Duodenal mucosa (tissue), 2 donors: ENCODE measurements around the gene MYO1H.

Experiments
- H3K27ac ChIP-seq: one replicate; pipeline ENCODE4 v1.7.0; 2013; ENCODE audit warnings: low read depth, low read length
- H3K27me3 ChIP-seq, 2 donors: one replicate each; pipeline ENCODE4 v1.7.0; 2013; ENCODE audit warnings: low read length in 2 of 2, control low read depth in 1 of 2; ENCODE audit not compliant: insufficient read depth in 2 of 2, control insufficient read depth in 1 of 2
- H3K36me3 ChIP-seq, 2 donors: one replicate each; pipeline ENCODE4 v1.7.0; 2013; ENCODE audit warnings: low read length in 2 of 2, control low read depth in 1 of 2; ENCODE audit not compliant: insufficient read depth in 2 of 2, control insufficient read depth in 1 of 2
- H3K4me1 ChIP-seq, 2 donors: one replicate each; pipeline ENCODE4 v1.7.0; 2013; ENCODE audit warnings: low read length in 2 of 2, control low read depth in 1 of 2; ENCODE audit not compliant: insufficient read depth in 2 of 2, control insufficient read depth in 1 of 2
- H3K4me3 ChIP-seq, 2 donors: one replicate each; pipeline ENCODE4 v1.7.0; 2013; ENCODE audit warnings: low read length in 2 of 2, low read depth in 1 of 2
- H3K9ac ChIP-seq, 2 donors: one replicate each; pipeline ENCODE4 v1.7.0; 2013; ENCODE audit warnings: low read length in 2 of 2, low read depth in 1 of 2
- H3K9me3 ChIP-seq, 2 donors: one replicate each; pipeline ENCODE4 v1.7.0; 2013; ENCODE audit warnings: low read length in 2 of 2, control low read depth in 1 of 2; ENCODE audit not compliant: control insufficient read depth in 1 of 2

Gene MYO1H

GRCh38 chr12:109455706-109456105 is 108.0 kb downstream of the MYO1H start:
- Histone ChIP-seq H3K9me3 (no peaks in the 10 kb centered on the region), H3K36me3 (peaks cover 51 to 78% of the 10 kb centered on the region in 2 donors)

GRCh38 chr12:109458086-109458485 is 110.4 kb downstream of the MYO1H start:
- Histone ChIP-seq H3K9ac (no peak overlapping the region), H3K9me3 (no peaks in the 10 kb centered on the region), H3K36me3 (peaks cover 42 to 56% of the 10 kb centered on the region in 2 donors), H3K27ac (peak overlapping the region; percentile 69), H3K4me3 (no peak overlapping the region), H3K27me3 (no peaks in the 10 kb centered on the region), H3K4me1 (peaks cover 21 to 24% of the 10 kb centered on the region in 2 donors)

More at GRCh38 chr12:109455706-109456105, 108.0 kb downstream of the MYO1H start:
- Histone ChIP-seq H3K27ac (no peak overlapping the region), H3K4me1 (peaks cover under 1 to 5% of the 10 kb centered on the region in 2 donors), H3K27me3 (no peaks in the 10 kb centered on the region), H3K9ac (no peak overlapping the region), H3K4me3 (no peak overlapping the region)

GRCh38 chr12:109458771-109459208 is 111.1 kb downstream of the MYO1H start:
- H3K4me1 ChIP-seq = peaks cover 28 to 29% of the 10 kb centered on the region in 2 donors
- no peaks in the 10 kb centered on the region for H3K27me3 ChIP-seq
- H3K9ac ChIP-seq = no peak overlapping the region
- H3K9me3 ChIP-seq = no peaks in the 10 kb centered on the region
- peak overlapping the region; percentile 69 for H3K27ac ChIP-seq
- peaks cover 36 to 49% of the 10 kb centered on the region in 2 donors for H3K36me3 ChIP-seq
- H3K4me3 ChIP-seq = no peak overlapping the region

- no peak overlapping the region for H3K9ac ChIP-seq
- no peak overlapping the region for H3K4me3 ChIP-seq
- no peaks in the 10 kb centered on the region for H3K27me3 ChIP-seq
- H3K9me3 ChIP-seq = no peaks in the 10 kb centered on the region
- H3K36me3 ChIP-seq = peaks cover 31 to 45% of the 10 kb centered on the region in 2 donors
- peak overlapping the region; percentile 39 for H3K27ac ChIP-seq
- peaks cover 32 to 33% of the 10 kb centered on the region in 2 donors for H3K4me1 ChIP-seq
Observed at GRCh38 chr12:109459247-109459646, 111.5 kb downstream of the MYO1H start.

- no peak overlapping the region for H3K9ac ChIP-seq
- no peaks in the 10 kb centered on the region for H3K27me3 ChIP-seq
- peak overlapping the region; percentile 95 for H3K27ac ChIP-seq
- H3K4me3 ChIP-seq = no peak overlapping the region
- H3K36me3 ChIP-seq = peaks cover 25 to 37% of the 10 kb centered on the region in 2 donors
- H3K9me3 ChIP-seq = no peaks in the 10 kb centered on the region
- peaks cover 33 to 34% of the 10 kb centered on the region in 2 donors for H3K4me1 ChIP-seq
Observed at GRCh38 chr12:109460538-109460937, 112.8 kb downstream of the MYO1H start.

GRCh38 chr12:109461049-109461845 is 113.5 kb downstream of the MYO1H start:
- H3K9ac ChIP-seq = peak overlapping the region in 1 of 2 donors; percentile 39
- H3K9me3 ChIP-seq = no peaks in the 10 kb centered on the region
- no peaks in the 10 kb centered on the region for H3K27me3 ChIP-seq
- peaks cover 18 to 37% of the 10 kb centered on the region in 2 donors for H3K36me3 ChIP-seq
- no peak overlapping the region for H3K4me3 ChIP-seq
- H3K27ac ChIP-seq = peak overlapping the region; percentile 95
- peaks cover 33 to 40% of the 10 kb centered on the region in 2 donors for H3K4me1 ChIP-seq

GRCh38 chr12:109461846-109462756 is 114.4 kb downstream of the MYO1H start:
- H3K27ac ChIP-seq = peak overlapping the region; percentile 95
- H3K27me3 ChIP-seq = no peaks in the 10 kb centered on the region
- H3K4me3 ChIP-seq = no peak overlapping the region
- peaks cover 39 to 45% of the 10 kb centered on the region in 2 donors for H3K4me1 ChIP-seq
- no peaks in the 10 kb centered on the region for H3K9me3 ChIP-seq
- H3K9ac ChIP-seq = peak overlapping the region; percentile 12 to 39
- peaks cover 10 to 37% of the 10 kb centered on the region in 2 donors for H3K36me3 ChIP-seq

- Histone ChIP-seq H3K27me3 (no peaks in the 10 kb centered on the region), H3K27ac (peak overlapping the region; percentile 91), H3K9me3 (no peaks in the 10 kb centered on the region), H3K4me3 (no peak overlapping the region), H3K9ac (peak overlapping the region; percentile 22 to 66), H3K36me3 (peaks cover 4 to 37% of the 10 kb centered on the region in 2 donors), H3K4me1 (peaks cover 39 to 45% of the 10 kb centered on the region in 2 donors)
Observed at GRCh38 chr12:109462868-109463692, 115.4 kb downstream of the MYO1H start.

- peaks cover 39 to 45% of the 10 kb centered on the region in 2 donors for H3K4me1 ChIP-seq
- peaks cover 7 to 42% of the 10 kb centered on the region in 2 donors for H3K36me3 ChIP-seq
- H3K27ac ChIP-seq = peak overlapping the region; percentile 91
- no peaks in the 10 kb centered on the region for H3K27me3 ChIP-seq
- no peaks in the 10 kb centered on the region for H3K9me3 ChIP-seq
- peak overlapping the region; percentile 22 to 66 for H3K9ac ChIP-seq
- H3K4me3 ChIP-seq = no peak overlapping the region
Observed at GRCh38 chr12:109463756-109464155, 116.1 kb downstream of the MYO1H start.
